Activated T-cell treated with anti-CD3 and anti-CD28 coated beads, Interleukin-2, amount 50 U/mL, for 24 hours (primary cell): Measurements from ENCODE around the gene NANOS1.
"Not testable (repeated sequence)": the region's sequence is repeated elsewhere in the genome, so short reads cannot be mapped to it uniquely, and the experiment has no call there.

Source experiments
- DNase-seq: peaks from one replicate; pipeline ENCODE4 v3.0.0-alpha.2; 2020
- H3K27ac Mint-ChIP-seq: 2 replicates; pipeline ENCODE4 v1.8.0; 2020; ENCODE audit warnings: mild to moderate bottlenecking, mixed read lengths
- H3K27me3 Mint-ChIP-seq: 2 replicates; pipeline ENCODE4 v1.8.0; 2020; ENCODE audit warnings: mixed read lengths
- H3K36me3 Mint-ChIP-seq: 2 replicates; pipeline ENCODE4 v1.8.0; 2020; ENCODE audit warnings: low read depth, mixed read lengths
- H3K4me1 Mint-ChIP-seq: 2 replicates; pipeline ENCODE4 v1.8.0; 2020; ENCODE audit warnings: low read depth, mixed read lengths
- H3K4me3 Mint-ChIP-seq: 2 replicates; pipeline ENCODE4 v1.8.0; 2020; ENCODE audit warnings: mild to moderate bottlenecking, moderate library complexity, mixed read lengths
- H3K9me3 Mint-ChIP-seq: 2 replicates; pipeline ENCODE4 v1.8.0; 2020; ENCODE audit warnings: mixed read lengths

NANOS1 gene

GRCh38 chr10:119028445-119028899, 1.0 kb upstream of the NANOS1 start:
- not testable (repeated sequence) for H3K9me3 Mint-ChIP-seq, H3K27me3 Mint-ChIP-seq, DNase-seq
- H3K27ac Mint-ChIP-seq: peak overlapping the region; percentile 52
- H3K4me3 Mint-ChIP-seq: peak overlapping the region; percentile 58
- H3K36me3 Mint-ChIP-seq: peaks cover 21% of the 10 kb centered on the region
- peaks cover 23% of the 10 kb centered on the region for H3K4me1 Mint-ChIP-seq

GRCh38 chr10:119028900-119029612, 458 bp upstream of the NANOS1 start:
- Mint-ChIP-seq H3K27ac (peak overlapping the region; percentile 47), H3K4me1 (peaks cover 25% of the 10 kb centered on the region), H3K4me3 (peak overlapping the region; percentile 58), H3K27me3 (peaks cover 4% of the 10 kb centered on the region), H3K36me3 (peaks cover 26% of the 10 kb centered on the region), H3K9me3 (no peaks in the 10 kb centered on the region)
- peak; percentile 86 for DNase-seq

GRCh38 chr10:119030421-119031250, 1.1 kb downstream of the NANOS1 start:
- Mint-ChIP-seq H3K36me3 (peaks cover 37% of the 10 kb centered on the region), H3K4me3 (peak overlapping the region; percentile 62), H3K27ac (peak overlapping the region; percentile 59), H3K27me3 (peaks cover 4% of the 10 kb centered on the region), H3K9me3 (no peaks in the 10 kb centered on the region), H3K4me1 (peaks cover 26% of the 10 kb centered on the region)
- DNase-seq: no peak

- H3K9me3 Mint-ChIP-seq: no peaks in the 10 kb centered on the region
- H3K36me3 Mint-ChIP-seq: peaks cover 46% of the 10 kb centered on the region
- peaks cover 26% of the 10 kb centered on the region for H3K4me1 Mint-ChIP-seq
- H3K27ac Mint-ChIP-seq: no peak overlapping the region
- H3K4me3 Mint-ChIP-seq: no peak overlapping the region
- no peak for DNase-seq
- peaks cover 4% of the 10 kb centered on the region for H3K27me3 Mint-ChIP-seq
Observed at GRCh38 chr10:119031496-119032059, 2.1 kb downstream of the NANOS1 start.

GRCh38 chr10:119039161-119039560, 9.6 kb downstream of the NANOS1 start:
- DNase-seq: no peak
- H3K27ac Mint-ChIP-seq: peak overlapping the region; percentile 58
- peaks cover 93% of the 10 kb centered on the region for H3K36me3 Mint-ChIP-seq
- no peaks in the 10 kb centered on the region for H3K27me3 Mint-ChIP-seq
- no peaks in the 10 kb centered on the region for H3K9me3 Mint-ChIP-seq
- H3K4me1 Mint-ChIP-seq: peaks cover 19% of the 10 kb centered on the region
- no peak overlapping the region for H3K4me3 Mint-ChIP-seq

- Mint-ChIP-seq H3K27ac (peak overlapping the region; percentile 28), H3K9me3 (no peaks in the 10 kb centered on the region), H3K4me3 (no peak overlapping the region), H3K36me3 (peaks cover 98% of the 10 kb centered on the region), H3K4me1 (peaks cover 20% of the 10 kb centered on the region), H3K27me3 (no peaks in the 10 kb centered on the region)
- no peak for DNase-seq
Observed at GRCh38 chr10:119041326-119041725, 11.8 kb downstream of the NANOS1 start.

GRCh38 chr10:119042169-119042568, 12.7 kb downstream of the NANOS1 start:
- Mint-ChIP-seq H3K9me3 (no peaks in the 10 kb centered on the region), H3K36me3 (peaks cover 99% of the 10 kb centered on the region), H3K4me1 (peaks cover 20% of the 10 kb centered on the region), H3K27me3 (no peaks in the 10 kb centered on the region), H3K4me3 (no peak overlapping the region), H3K27ac (peak overlapping the region; percentile 2)
- no peak for DNase-seq

GRCh38 chr10:119045561-119045960, 16.0 kb downstream of the NANOS1 start:
- Mint-ChIP-seq H3K27ac (peak overlapping the region; percentile 14), H3K9me3 (no peaks in the 10 kb centered on the region), H3K27me3 (no peaks in the 10 kb centered on the region), H3K4me3 (no peak overlapping the region), H3K36me3 (peaks cover 100% of the 10 kb centered on the region), H3K4me1 (peaks cover 19% of the 10 kb centered on the region)
- no peak for DNase-seq

- H3K9me3 Mint-ChIP-seq: no peaks in the 10 kb centered on the region
- peaks cover 100% of the 10 kb centered on the region for H3K36me3 Mint-ChIP-seq
- DNase-seq: no peak
- H3K4me3 Mint-ChIP-seq: no peak overlapping the region
- peaks cover 8% of the 10 kb centered on the region for H3K4me1 Mint-ChIP-seq
- no peak overlapping the region for H3K27ac Mint-ChIP-seq
- no peaks in the 10 kb centered on the region for H3K27me3 Mint-ChIP-seq
Observed at GRCh38 chr10:119049361-119049760, 19.8 kb downstream of the NANOS1 start.

- no peak for DNase-seq
- no peak overlapping the region for H3K27ac Mint-ChIP-seq
- no peaks in the 10 kb centered on the region for H3K27me3 Mint-ChIP-seq
- H3K36me3 Mint-ChIP-seq: peaks cover 100% of the 10 kb centered on the region
- H3K4me3 Mint-ChIP-seq: no peak overlapping the region
- no peaks in the 10 kb centered on the region for H3K9me3 Mint-ChIP-seq
- H3K4me1 Mint-ChIP-seq: peaks cover 8% of the 10 kb centered on the region
Observed at GRCh38 chr10:119049777-119050176, 20.3 kb downstream of the NANOS1 start.

GRCh38 chr10:119051775-119052174, 22.3 kb downstream of the NANOS1 start:
- H3K36me3 Mint-ChIP-seq: peaks cover 99% of the 10 kb centered on the region
- no peaks in the 10 kb centered on the region for H3K27me3 Mint-ChIP-seq
- DNase-seq: no peak
- H3K4me3 Mint-ChIP-seq: no peak overlapping the region
- no peak overlapping the region for H3K27ac Mint-ChIP-seq
- peaks cover 5% of the 10 kb centered on the region for H3K4me1 Mint-ChIP-seq
- no peaks in the 10 kb centered on the region for H3K9me3 Mint-ChIP-seq

GRCh38 chr10:119055472-119055871, 26.0 kb downstream of the NANOS1 start:
- H3K36me3 Mint-ChIP-seq: peaks cover 99% of the 10 kb centered on the region
- H3K4me1 Mint-ChIP-seq: peaks cover 6% of the 10 kb centered on the region
- DNase-seq: no peak
- H3K27ac Mint-ChIP-seq: no peak overlapping the region
- no peaks in the 10 kb centered on the region for H3K9me3 Mint-ChIP-seq
- no peak overlapping the region for H3K4me3 Mint-ChIP-seq
- no peaks in the 10 kb centered on the region for H3K27me3 Mint-ChIP-seq

- H3K27ac Mint-ChIP-seq: no peak overlapping the region
- no peak overlapping the region for H3K4me3 Mint-ChIP-seq
- H3K4me1 Mint-ChIP-seq: peaks cover 15% of the 10 kb centered on the region
- no peaks in the 10 kb centered on the region for H3K27me3 Mint-ChIP-seq
- H3K36me3 Mint-ChIP-seq: peaks cover 99% of the 10 kb centered on the region
- H3K9me3 Mint-ChIP-seq: no peaks in the 10 kb centered on the region
- DNase-seq: no peak
Observed at GRCh38 chr10:119058010-119058409, 28.5 kb downstream of the NANOS1 start.

- Mint-ChIP-seq H3K27me3 (no peaks in the 10 kb centered on the region), H3K36me3 (peaks cover 99% of the 10 kb centered on the region), H3K27ac (peak overlapping the region; percentile 20), H3K4me3 (no peak overlapping the region), H3K4me1 (peaks cover 23% of the 10 kb centered on the region), H3K9me3 (no peaks in the 10 kb centered on the region)
- no peak for DNase-seq
Observed at GRCh38 chr10:119059557-119059956, 30.0 kb downstream of the NANOS1 start.

- H3K4me3 Mint-ChIP-seq: no peak overlapping the region
- no peaks in the 10 kb centered on the region for H3K27me3 Mint-ChIP-seq
- no peak for DNase-seq
- peaks cover 99% of the 10 kb centered on the region for H3K36me3 Mint-ChIP-seq
- no peak overlapping the region for H3K27ac Mint-ChIP-seq
- H3K4me1 Mint-ChIP-seq: peaks cover 25% of the 10 kb centered on the region
- H3K9me3 Mint-ChIP-seq: no peaks in the 10 kb centered on the region
Observed at GRCh38 chr10:119060107-119060506, 30.6 kb downstream of the NANOS1 start.
